Activated CD4-positive, alpha-beta T cell treated with anti-CD3 and anti-CD28 coated beads, Interleukin-2, Interleukin-4, amounts not matched to agents 100 ng/mL and 50 ng/mL, durations not matched to agents 16 hours and 8 hours (primary cell): ENCODE measurements around the gene DMGDH.
A peak's percentile ranks its signal among the peaks of the same experiment; 100 is the strongest.

Experiments
- DNase-seq: peaks from one replicate; pipeline ENCODE4 v3.0.0-alpha.2; 2020; ENCODE audit warnings: low spot score

Gene DMGDH

GRCh38 chr5:79069488-79070349 lies at the start of gene DMGDH, which contains the start of gene BHMT2:
Gene DMGDH, minus strand, starts transcription at chr5:79069674. Its CDS starts 54 bp downstream, at chr5:79069620.
Gene BHMT2, plus strand, starts transcription at chr5:79069767. Its CDS starts 16 bp downstream, at chr5:79069783.
- DNase-seq: no peak

GRCh38 chr5:79112703-79113058 lies 43.2 kb upstream of the DMGDH start:
- no peak for DNase-seq

- no peak for DNase-seq
These were observed 42.7 kb upstream of the DMGDH start for GRCh38 chr5:79111960-79112702.

GRCh38 chr5:79111387-79111959 lies 42.0 kb upstream of the DMGDH start, which contains the start of gene BHMT:
Gene BHMT, plus strand, starts transcription at chr5:79111809. Its CDS starts 77 bp downstream, at chr5:79111886.
- DNase-seq: no peak

- DNase-seq: peak; percentile 24
These were observed 40.3 kb upstream of the DMGDH start for GRCh38 chr5:79109527-79110492.

GRCh38 chr5:79108792-79109191 lies 39.3 kb upstream of the DMGDH start:
- DNase-seq: no peak

- DNase-seq: no peak
These were observed 38.6 kb upstream of the DMGDH start for GRCh38 chr5:79108086-79108485.

- no peak for DNase-seq
These were observed 37.7 kb upstream of the DMGDH start for GRCh38 chr5:79107020-79107796.

- DNase-seq: no peak
These were observed 36.4 kb upstream of the DMGDH start for GRCh38 chr5:79105868-79106267.

- DNase-seq: no peak
These were observed 24.3 kb upstream of the DMGDH start for GRCh38 chr5:79093762-79094161.

- no peak for DNase-seq
These were observed 21.6 kb upstream of the DMGDH start for GRCh38 chr5:79091064-79091463.

GRCh38 chr5:79088507-79088906 lies 19.0 kb upstream of the DMGDH start:
- no peak for DNase-seq

- DNase-seq: no peak
These were observed 16.6 kb upstream of the DMGDH start for GRCh38 chr5:79086116-79086515.

GRCh38 chr5:79081779-79082178 lies 12.3 kb upstream of the DMGDH start:
- no peak for DNase-seq

GRCh38 chr5:79080804-79081203 lies 11.3 kb upstream of the DMGDH start:
- DNase-seq: no peak

GRCh38 chr5:79077680-79078365 lies 8.3 kb upstream of the DMGDH start:
- no peak for DNase-seq

- no peak for DNase-seq
These were observed 7.3 kb upstream of the DMGDH start for GRCh38 chr5:79076819-79077218.

GRCh38 chr5:79075646-79076426 lies 6.4 kb upstream of the DMGDH start:
- DNase-seq: no peak

- no peak for DNase-seq
These were observed 5.2 kb upstream of the DMGDH start for GRCh38 chr5:79074641-79075040.

GRCh38 chr5:79070350-79070667 lies 835 bp upstream of the DMGDH start:
- DNase-seq: no peak
